HEK293 (cell line): ENCODE results near the gene MND1.
A peak's percentile ranks its signal among the peaks of the same experiment; 100 is the strongest.

ENCODE experiments used
- BCL11A ChIP-seq: fragments of 450-650 bp; formaldehyde crosslinking; IDR thresholded peaks from 2 replicates; pipeline ENCODE4 v1.5.1; 2016; ENCODE audit warnings: low read depth, missing biosample characterization, missing genetic modification characterization
- BCL11B ChIP-seq: fragments of 450-650 bp; formaldehyde crosslinking; IDR thresholded peaks from 2 replicates; pipeline ENCODE4 v1.5.1; 2016; ENCODE audit warnings: low read depth, missing biosample characterization, missing genetic modification characterization
- KLF9 ChIP-seq: fragments of 450-650 bp; formaldehyde crosslinking; IDR thresholded peaks from 2 replicates; pipeline ENCODE4 v1.5.1; 2016; ENCODE audit warnings: missing biosample characterization, missing genetic modification characterization, low read depth
- RBAK ChIP-seq: fragments of 450-650 bp; formaldehyde crosslinking; IDR thresholded peaks from 2 replicates; pipeline ENCODE4 v1.5.1; 2016; ENCODE audit warnings: missing biosample characterization, missing genetic modification characterization
- SP2 ChIP-seq: fragments of 450-650 bp; formaldehyde crosslinking; IDR thresholded peaks from 2 replicates; pipeline ENCODE4 v1.5.1; 2016; ENCODE audit warnings: missing biosample characterization, missing genetic modification characterization
- ZBTB8A ChIP-seq: fragments of 450-650 bp; formaldehyde crosslinking; IDR thresholded peaks from 2 replicates; pipeline ENCODE4 v1.5.1; 2016; ENCODE audit warnings: missing biosample characterization, missing genetic modification characterization
- ZFHX2 ChIP-seq: fragments of 450-650 bp; formaldehyde crosslinking; conservative IDR thresholded peaks from 2 replicates; pipeline ENCODE4 v1.5.1; 2016; ENCODE audit warnings: missing biosample characterization, missing genetic modification characterization
- ZFP69B ChIP-seq: fragments of 450-650 bp; formaldehyde crosslinking; IDR thresholded peaks from 2 replicates; pipeline ENCODE4 v1.5.1; 2016; ENCODE audit warnings: missing biosample characterization, missing genetic modification characterization
- ZNF121 ChIP-seq: fragments of 450-650 bp; formaldehyde crosslinking; IDR thresholded peaks from 2 replicates; pipeline ENCODE4 v1.5.1; 2016; ENCODE audit warnings: missing biosample characterization, missing genetic modification characterization
- ZNF140 ChIP-seq: fragments of 450-650 bp; formaldehyde crosslinking; IDR thresholded peaks from 2 replicates; pipeline ENCODE4 v1.5.1; 2016; ENCODE audit warnings: missing biosample characterization, missing genetic modification characterization
- ZNF2 ChIP-seq: fragments of 450-650 bp; formaldehyde crosslinking; IDR thresholded peaks from 2 replicates; pipeline ENCODE4 v1.5.1; 2016; ENCODE audit warnings: missing biosample characterization, missing genetic modification characterization
- ZNF214 ChIP-seq: fragments of 450-650 bp; formaldehyde crosslinking; IDR thresholded peaks from 2 replicates; pipeline ENCODE4 v1.5.1; 2017; ENCODE audit warnings: missing biosample characterization, mild to moderate bottlenecking, missing genetic modification characterization, borderline replicate concordance
- ZNF223 ChIP-seq: fragments of 450-650 bp; formaldehyde crosslinking; IDR thresholded peaks from 2 replicates; pipeline ENCODE4 v1.5.1; 2016; ENCODE audit warnings: missing biosample characterization, missing genetic modification characterization
- ZNF311 ChIP-seq: fragments of 450-650 bp; formaldehyde crosslinking; IDR thresholded peaks from 2 replicates; pipeline ENCODE4 v1.5.1; 2017; ENCODE audit warnings: missing biosample characterization, missing genetic modification characterization, borderline replicate concordance
- ZNF341 ChIP-seq: fragments of 450-650 bp; formaldehyde crosslinking; IDR thresholded peaks from 2 replicates; pipeline ENCODE4; 2016; ENCODE audit warnings: low read depth, missing biosample characterization, missing genetic modification characterization
- ZNF561 ChIP-seq: fragments of 450-650 bp; IDR thresholded peaks from 2 replicates; pipeline ENCODE4 v1.5.1; 2018; ENCODE audit warnings: missing biosample characterization, missing genetic modification characterization, borderline replicate concordance
- ZNF571 ChIP-seq: fragments of 450-650 bp; formaldehyde crosslinking; IDR thresholded peaks from 2 replicates; pipeline ENCODE4 v1.5.0; 2017; ENCODE audit warnings: missing biosample characterization, missing genetic modification characterization
- ZNF654 ChIP-seq: fragments of 450-650 bp; formaldehyde crosslinking; IDR thresholded peaks from 2 replicates; pipeline ENCODE4 v1.5.1; 2016; ENCODE audit warnings: low read depth, missing biosample characterization, missing genetic modification characterization
- ZNF660 ChIP-seq: fragments of 450-650 bp; IDR thresholded peaks from 2 replicates; pipeline ENCODE4 v1.5.1; 2018; ENCODE audit warnings: missing biosample characterization, mild to moderate bottlenecking, missing genetic modification characterization
- ZNF664 ChIP-seq: fragments of 450-650 bp; formaldehyde crosslinking; IDR thresholded peaks from 2 replicates; pipeline ENCODE4 v1.5.1; 2016; ENCODE audit warnings: missing biosample characterization, missing genetic modification characterization
- ZNF677 ChIP-seq: fragments of 450-650 bp; IDR thresholded peaks from 2 replicates; pipeline ENCODE4 v1.5.0; 2018; ENCODE audit warnings: missing biosample characterization, mild to moderate bottlenecking, missing genetic modification characterization, moderate library complexity
- ZNF76 ChIP-seq: fragments of 450-650 bp; formaldehyde crosslinking; IDR thresholded peaks from 2 replicates; pipeline ENCODE4; 2016; ENCODE audit warnings: low read depth, missing biosample characterization, missing genetic modification characterization, borderline replicate concordance
- TF ChIP-seq, protein P1 (sequence below): fragments of 450-650 bp; formaldehyde crosslinking; IDR thresholded peaks from 2 replicates; pipeline ENCODE4 v1.5.1; 2016; ENCODE audit warnings: missing biosample characterization, missing genetic modification characterization
- TF ChIP-seq, protein P2 (sequence below): fragments of 450-650 bp; formaldehyde crosslinking; IDR thresholded peaks from 2 replicates; pipeline ENCODE4 v1.5.1; 2016; ENCODE audit warnings: missing biosample characterization, missing genetic modification characterization, borderline replicate concordance
- TF ChIP-seq, protein P3 (sequence below): fragments of 450-650 bp; formaldehyde crosslinking; IDR thresholded peaks from 2 replicates; pipeline ENCODE4 v1.5.1; 2016; ENCODE audit warnings: missing biosample characterization, missing genetic modification characterization
- TF ChIP-seq, protein P4 (sequence below): fragments of 450-650 bp; formaldehyde crosslinking; IDR thresholded peaks from 2 replicates; pipeline ENCODE4 v1.5.1; 2016; ENCODE audit warnings: missing biosample characterization, missing genetic modification characterization

The MND1 gene

DNA sequence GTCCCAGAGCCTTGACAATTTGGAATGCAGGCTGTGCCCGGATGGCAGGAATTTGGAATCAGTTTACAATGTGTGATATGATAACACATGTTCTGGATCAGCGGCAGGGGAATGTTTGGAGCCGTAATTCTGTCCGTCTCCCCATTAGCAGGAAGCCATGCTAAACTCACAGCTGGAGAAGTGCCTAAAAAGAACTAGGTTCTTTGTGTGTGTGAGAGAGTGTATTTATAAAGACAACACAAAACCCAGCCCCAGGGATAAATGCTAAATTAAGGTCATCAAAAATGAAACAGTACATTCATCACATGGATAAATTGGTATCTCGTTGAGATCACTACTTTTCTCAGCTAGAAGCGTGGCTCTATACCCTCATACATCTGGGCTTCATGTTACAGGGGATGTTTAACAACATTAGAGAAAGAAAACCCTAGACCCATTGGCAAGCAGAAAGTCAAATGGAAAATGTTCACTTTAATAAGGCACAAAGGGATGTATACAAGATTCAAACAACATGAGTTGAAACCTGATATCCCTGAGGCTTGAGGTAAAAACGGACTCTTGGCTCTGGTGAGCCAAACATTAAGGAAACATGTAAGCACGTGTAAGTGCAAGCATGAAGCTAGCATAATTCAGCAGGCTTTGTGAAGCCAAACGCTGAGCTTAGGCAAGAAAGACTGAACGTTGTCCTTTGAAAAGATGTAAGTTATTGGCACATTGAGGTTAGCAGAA lies 103.7 kb downstream of the MND1 start (continued):
- TF ChIP-seq, protein P1, sequence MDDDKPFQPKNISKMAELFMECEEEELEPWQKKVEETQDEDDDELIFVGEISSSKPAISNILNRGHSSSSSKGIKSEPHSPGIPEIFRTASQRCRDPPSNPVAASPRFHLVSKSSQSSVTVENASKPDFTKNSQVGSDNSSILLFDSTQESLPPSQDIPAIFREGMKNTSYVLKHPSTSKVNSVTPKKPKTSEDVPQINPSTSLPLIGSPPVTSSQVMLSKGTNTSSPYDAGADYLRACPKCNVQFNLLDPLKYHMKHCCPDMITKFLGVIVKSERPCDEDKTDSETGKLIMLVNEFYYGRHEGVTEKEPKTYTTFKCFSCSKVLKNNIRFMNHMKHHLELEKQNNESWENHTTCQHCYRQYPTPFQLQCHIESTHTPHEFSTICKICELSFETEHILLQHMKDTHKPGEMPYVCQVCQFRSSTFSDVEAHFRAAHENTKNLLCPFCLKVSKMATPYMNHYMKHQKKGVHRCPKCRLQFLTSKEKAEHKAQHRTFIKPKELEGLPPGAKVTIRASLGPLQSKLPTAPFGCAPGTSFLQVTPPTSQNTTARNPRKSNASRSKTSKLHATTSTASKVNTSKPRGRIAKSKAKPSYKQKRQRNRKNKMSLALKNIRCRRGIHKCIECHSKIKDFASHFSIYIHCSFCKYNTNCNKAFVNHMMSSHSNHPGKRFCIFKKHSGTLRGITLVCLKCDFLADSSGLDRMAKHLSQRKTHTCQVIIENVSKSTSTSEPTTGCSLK = no peak
- TF ChIP-seq, protein P2, sequence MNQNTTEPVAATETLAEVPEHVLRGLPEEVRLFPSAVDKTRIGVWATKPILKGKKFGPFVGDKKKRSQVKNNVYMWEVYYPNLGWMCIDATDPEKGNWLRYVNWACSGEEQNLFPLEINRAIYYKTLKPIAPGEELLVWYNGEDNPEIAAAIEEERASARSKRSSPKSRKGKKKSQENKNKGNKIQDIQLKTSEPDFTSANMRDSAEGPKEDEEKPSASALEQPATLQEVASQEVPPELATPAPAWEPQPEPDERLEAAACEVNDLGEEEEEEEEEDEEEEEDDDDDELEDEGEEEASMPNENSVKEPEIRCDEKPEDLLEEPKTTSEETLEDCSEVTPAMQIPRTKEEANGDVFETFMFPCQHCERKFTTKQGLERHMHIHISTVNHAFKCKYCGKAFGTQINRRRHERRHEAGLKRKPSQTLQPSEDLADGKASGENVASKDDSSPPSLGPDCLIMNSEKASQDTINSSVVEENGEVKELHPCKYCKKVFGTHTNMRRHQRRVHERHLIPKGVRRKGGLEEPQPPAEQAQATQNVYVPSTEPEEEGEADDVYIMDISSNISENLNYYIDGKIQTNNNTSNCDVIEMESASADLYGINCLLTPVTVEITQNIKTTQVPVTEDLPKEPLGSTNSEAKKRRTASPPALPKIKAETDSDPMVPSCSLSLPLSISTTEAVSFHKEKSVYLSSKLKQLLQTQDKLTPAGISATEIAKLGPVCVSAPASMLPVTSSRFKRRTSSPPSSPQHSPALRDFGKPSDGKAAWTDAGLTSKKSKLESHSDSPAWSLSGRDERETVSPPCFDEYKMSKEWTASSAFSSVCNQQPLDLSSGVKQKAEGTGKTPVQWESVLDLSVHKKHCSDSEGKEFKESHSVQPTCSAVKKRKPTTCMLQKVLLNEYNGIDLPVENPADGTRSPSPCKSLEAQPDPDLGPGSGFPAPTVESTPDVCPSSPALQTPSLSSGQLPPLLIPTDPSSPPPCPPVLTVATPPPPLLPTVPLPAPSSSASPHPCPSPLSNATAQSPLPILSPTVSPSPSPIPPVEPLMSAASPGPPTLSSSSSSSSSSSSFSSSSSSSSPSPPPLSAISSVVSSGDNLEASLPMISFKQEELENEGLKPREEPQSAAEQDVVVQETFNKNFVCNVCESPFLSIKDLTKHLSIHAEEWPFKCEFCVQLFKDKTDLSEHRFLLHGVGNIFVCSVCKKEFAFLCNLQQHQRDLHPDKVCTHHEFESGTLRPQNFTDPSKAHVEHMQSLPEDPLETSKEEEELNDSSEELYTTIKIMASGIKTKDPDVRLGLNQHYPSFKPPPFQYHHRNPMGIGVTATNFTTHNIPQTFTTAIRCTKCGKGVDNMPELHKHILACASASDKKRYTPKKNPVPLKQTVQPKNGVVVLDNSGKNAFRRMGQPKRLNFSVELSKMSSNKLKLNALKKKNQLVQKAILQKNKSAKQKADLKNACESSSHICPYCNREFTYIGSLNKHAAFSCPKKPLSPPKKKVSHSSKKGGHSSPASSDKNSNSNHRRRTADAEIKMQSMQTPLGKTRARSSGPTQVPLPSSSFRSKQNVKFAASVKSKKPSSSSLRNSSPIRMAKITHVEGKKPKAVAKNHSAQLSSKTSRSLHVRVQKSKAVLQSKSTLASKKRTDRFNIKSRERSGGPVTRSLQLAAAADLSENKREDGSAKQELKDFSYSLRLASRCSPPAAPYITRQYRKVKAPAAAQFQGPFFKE (tag by site-specific recombination) = no peak
- TF ChIP-seq ZNF223 = no peak
- no peak for TF ChIP-seq ZNF214
- TF ChIP-seq KLF9 (tag by site-specific recombination) = no peak
- no peak for TF ChIP-seq BCL11B (tag by site-specific recombination)
- TF ChIP-seq ZNF561 (tag by site-specific recombination) = no peak
- no peak for TF ChIP-seq ZNF2 (tag by site-specific recombination)
- TF ChIP-seq ZNF341 (tag by site-specific recombination) = no peak
- no peak for TF ChIP-seq ZNF76
- no peak for TF ChIP-seq SP2 (tag by site-specific recombination)
- TF ChIP-seq ZNF311 = no peak
- peak; percentile 84; the same call in 1 of the 2 replicates for TF ChIP-seq BCL11A (tag by site-specific recombination)
- no peak for TF ChIP-seq ZNF664 (tag by site-specific recombination)
- no peak for TF ChIP-seq ZNF571 (tag by site-specific recombination)
- no peak for TF ChIP-seq ZNF121 (tag by site-specific recombination)
- TF ChIP-seq ZFHX2 (tag by site-specific recombination) = no peak
- TF ChIP-seq, protein P3, sequence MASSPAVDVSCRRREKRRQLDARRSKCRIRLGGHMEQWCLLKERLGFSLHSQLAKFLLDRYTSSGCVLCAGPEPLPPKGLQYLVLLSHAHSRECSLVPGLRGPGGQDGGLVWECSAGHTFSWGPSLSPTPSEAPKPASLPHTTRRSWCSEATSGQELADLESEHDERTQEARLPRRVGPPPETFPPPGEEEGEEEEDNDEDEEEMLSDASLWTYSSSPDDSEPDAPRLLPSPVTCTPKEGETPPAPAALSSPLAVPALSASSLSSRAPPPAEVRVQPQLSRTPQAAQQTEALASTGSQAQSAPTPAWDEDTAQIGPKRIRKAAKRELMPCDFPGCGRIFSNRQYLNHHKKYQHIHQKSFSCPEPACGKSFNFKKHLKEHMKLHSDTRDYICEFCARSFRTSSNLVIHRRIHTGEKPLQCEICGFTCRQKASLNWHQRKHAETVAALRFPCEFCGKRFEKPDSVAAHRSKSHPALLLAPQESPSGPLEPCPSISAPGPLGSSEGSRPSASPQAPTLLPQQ (tag by site-specific recombination) = no peak
- TF ChIP-seq ZNF654 (tag by site-specific recombination) = no peak
- no peak for TF ChIP-seq ZBTB8A (tag by site-specific recombination)
- TF ChIP-seq RBAK = no peak
- TF ChIP-seq ZNF660 (tag by site-specific recombination) = no peak
- TF ChIP-seq ZNF140 (tag by site-specific recombination) = no peak
- no peak for TF ChIP-seq ZNF677 (tag by site-specific recombination)
- TF ChIP-seq ZFP69B (tag by site-specific recombination) = no peak
- TF ChIP-seq, protein P4, sequence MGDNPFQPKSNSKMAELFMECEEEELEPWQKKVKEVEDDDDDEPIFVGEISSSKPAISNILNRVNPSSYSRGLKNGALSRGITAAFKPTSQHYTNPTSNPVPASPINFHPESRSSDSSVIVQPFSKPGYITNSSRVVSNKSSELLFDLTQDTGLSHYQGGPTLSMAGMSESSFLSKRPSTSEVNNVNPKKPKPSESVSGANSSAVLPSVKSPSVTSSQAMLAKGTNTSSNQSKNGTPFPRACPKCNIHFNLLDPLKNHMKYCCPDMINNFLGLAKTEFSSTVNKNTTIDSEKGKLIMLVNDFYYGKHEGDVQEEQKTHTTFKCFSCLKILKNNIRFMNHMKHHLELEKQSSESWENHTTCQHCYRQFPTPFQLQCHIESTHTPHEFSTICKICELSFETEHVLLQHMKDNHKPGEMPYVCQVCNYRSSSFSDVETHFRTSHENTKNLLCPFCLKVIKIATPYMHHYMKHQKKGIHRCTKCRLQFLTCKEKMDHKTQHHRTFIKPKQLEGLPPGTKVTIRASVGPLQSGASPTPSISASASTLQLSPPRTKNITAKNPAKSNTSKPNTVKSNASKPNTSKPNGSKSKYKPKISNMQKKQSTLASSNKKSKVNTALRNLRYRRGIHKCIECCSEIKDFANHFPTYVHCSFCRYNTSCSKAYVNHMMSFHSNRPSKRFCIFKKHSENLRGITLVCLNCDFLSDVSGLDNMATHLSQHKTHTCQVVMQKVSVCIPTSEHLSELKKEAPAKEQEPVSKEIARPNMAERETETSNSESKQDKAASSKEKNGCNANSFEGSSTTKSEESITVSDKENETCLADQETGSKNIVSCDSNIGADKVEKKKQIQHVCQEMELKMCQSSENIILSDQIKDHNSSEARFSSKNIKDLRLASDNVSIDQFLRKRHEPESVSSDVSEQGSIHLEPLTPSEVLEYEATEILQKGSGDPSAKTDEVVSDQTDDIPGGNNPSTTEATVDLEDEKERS (tag by site-specific recombination) = no peak
